H1 (cell line): ENCODE measurements around the gene CAPN3. TPM values are rescaled to one million over a fixed set of nuclear protein-coding genes. Genes with fewer than 3 reads are reported as not detected.

ENCODE experiments used
- CTCF ChIA-PET: fragments of 300-600 bp; sonication (Branson Sonifier 250); formaldehyde crosslinking; loops from one replicate; lab custom pipeline; 2021; ENCODE audit not compliant: partially characterized antibody; lab: Charles Lee
- POLR2A ChIA-PET: fragments of 300-600 bp; sonication (Branson Sonifier 250); formaldehyde crosslinking; loops from one replicate; lab custom pipeline; 2021; ENCODE audit warnings: inconsistent platforms; ENCODE audit not compliant: partially characterized antibody; lab: Charles Lee
- DNase-seq, 2 experiments: peaks; one replicate each; pipeline versions ENCODE4 v3.0.0 to v3.0.0-alpha.2; 2010 to 2022; ENCODE audit warnings: low spot score in 2 of 2, low read depth in 1 of 2, mixed read lengths in 1 of 2
- FAIRE-seq: peaks from 2 replicates; lab custom pipeline; 2011; peaks lifted over from hg19 to GRCh38; lab: Jason Lieb, UNC
- H2AFZ ChIP-seq: 2 replicates; pipeline ENCODE4 v1.8.1; 2012; ENCODE audit warnings: low read length, inconsistent platforms
- H2AK5ac ChIP-seq: 2 replicates; pipeline ENCODE4 v1.6.1; 2013; ENCODE audit warnings: low read depth, low read length
- H2BK120ac ChIP-seq: replicated peaks from 2 replicates; pipeline ENCODE3; 2013; ENCODE audit warnings: low read depth, low read length, inconsistent platforms
- H2BK12ac ChIP-seq: 2 replicates; pipeline ENCODE4 v1.6.1; 2013; ENCODE audit warnings: low read depth, low read length
- H2BK15ac ChIP-seq: 2 replicates; pipeline ENCODE4 v1.6.1; 2013; ENCODE audit warnings: low read length
- H2BK20ac ChIP-seq: 2 replicates; pipeline ENCODE4 v1.6.1; 2013; ENCODE audit warnings: low read length
- H2BK5ac ChIP-seq: 2 replicates; pipeline ENCODE4 v1.6.1; 2013; ENCODE audit warnings: low read depth, low read length
- H3K14ac ChIP-seq: 2 replicates; pipeline ENCODE4 v1.6.1; 2013; ENCODE audit warnings: inconsistent platforms; ENCODE audit not compliant: insufficient read length
- H3K18ac ChIP-seq: 2 replicates; pipeline ENCODE4 v1.6.1; 2013; ENCODE audit warnings: low read length; ENCODE audit errors: extremely low read depth
- H3K23ac ChIP-seq: 2 replicates; pipeline ENCODE4 v1.6.1; 2013; ENCODE audit warnings: inconsistent platforms; ENCODE audit not compliant: insufficient read length
- H3K23me2 ChIP-seq: 2 replicates; pipeline ENCODE4 v1.6.1; 2013; ENCODE audit warnings: low read depth, low read length
- H3K27ac ChIP-seq: 2 replicates; pipeline ENCODE4 v1.6.1; 2011; ENCODE audit warnings: low read depth, low read length, inconsistent platforms
- H3K27me3 ChIP-seq, 4 experiments: replicated peaks in 1 of 4; 1 replicate in 1 of 4; 2 replicates in 3 of 4; pipeline versions ENCODE4 v1.6.1 to v1.8.1; 2011 to 2013; ENCODE audit warnings: low read length in 3 of 4, mild to moderate bottlenecking in 3 of 4, inconsistent platforms in 2 of 4, mixed read lengths in 2 of 4, moderate library complexity in 1 of 4; ENCODE audit not compliant: control insufficient read depth in 3 of 4, insufficient read depth in 3 of 4; ENCODE audit errors: extremely low read depth in 1 of 4
- H3K36me3 ChIP-seq, 4 experiments: 2 replicates each; pipeline versions ENCODE4 v1.6.1 to v1.8.1; 2011 to 2013; ENCODE audit warnings: mild to moderate bottlenecking in 4 of 4, low read length in 3 of 4, moderate library complexity in 2 of 4, control low read depth in 1 of 4, inconsistent platforms in 1 of 4; ENCODE audit not compliant: insufficient read depth in 4 of 4, control insufficient read depth in 2 of 4
- H3K4ac ChIP-seq: replicated peaks from 2 replicates; pipeline ENCODE3; 2013; ENCODE audit warnings: low read length, low read depth, mixed read lengths, inconsistent platforms; ENCODE audit not compliant: insufficient read length
- H3K4me1 ChIP-seq, 4 experiments: replicated peaks in 1 of 4; 1 replicate in 1 of 4; 2 replicates in 3 of 4; pipeline versions ENCODE4 v1.6.1 to v1.8.1; 2011 to 2013; ENCODE audit warnings: low read length in 3 of 4, inconsistent platforms in 2 of 4, mixed read lengths in 1 of 4; ENCODE audit not compliant: insufficient read depth in 4 of 4, control insufficient read depth in 3 of 4
- H3K4me2 ChIP-seq, 2 experiments: 2 replicates each; pipeline versions ENCODE4 v1.6.1 to v1.8.1; 2011 to 2013; ENCODE audit warnings: low read depth in 2 of 2, low read length in 2 of 2, control low read depth in 1 of 2, inconsistent platforms in 1 of 2, mild to moderate bottlenecking in 1 of 2; ENCODE audit not compliant: insufficient read depth in 1 of 2
- H3K4me3 ChIP-seq, 4 experiments: fragments of 200-600, 300-600 bp in 1 of 4; sonication (generic), shearing (Covaris generic), sonication (Bioruptor Twin) in 1 of 4; 2 replicates each; pipeline versions ENCODE4 v1.5.1 to v1.8.1; 2011 to 2016; ENCODE audit warnings: low read length in 4 of 4, low read depth in 3 of 4, control low read depth in 2 of 4, inconsistent platforms in 2 of 4, mild to moderate bottlenecking in 2 of 4, mixed read lengths in 1 of 4, moderate library complexity in 1 of 4; ENCODE audit not compliant: insufficient read depth in 2 of 4; ENCODE audit errors: extremely low read depth in 1 of 4
- H3K56ac ChIP-seq: replicated peaks from 2 replicates; pipeline ENCODE3; 2013; ENCODE audit warnings: low read depth, mild to moderate bottlenecking, mixed read lengths, low read length, inconsistent platforms; ENCODE audit not compliant: insufficient read length
- H3K79me1 ChIP-seq: 2 replicates; pipeline ENCODE4 v1.6.1; 2013; ENCODE audit warnings: low read depth, low read length, control low read depth
- H3K79me2 ChIP-seq, 2 experiments: 2 replicates each; pipeline versions ENCODE4 v1.6.1 to v1.8.1; 2012 to 2013; ENCODE audit warnings: low read length in 2 of 2, mild to moderate bottlenecking in 2 of 2, inconsistent platforms in 1 of 2; ENCODE audit not compliant: insufficient read depth in 2 of 2, control insufficient read depth in 1 of 2
- H3K9ac ChIP-seq, 4 experiments: replicated peaks in 1 of 4; 1 replicate in 1 of 4; 2 replicates in 3 of 4; pipeline versions ENCODE4 v1.6.1 to v1.8.1; 2011 to 2013; ENCODE audit warnings: low read depth in 3 of 4, low read length in 3 of 4, control low read depth in 2 of 4, mild to moderate bottlenecking in 2 of 4, moderate library complexity in 2 of 4, inconsistent platforms in 1 of 4; ENCODE audit errors: extremely low read depth in 1 of 4
- H3K9me3 ChIP-seq, 2 experiments: 2 replicates each; pipeline versions ENCODE4 v1.6.1 to v1.8.1; 2012 to 2013; ENCODE audit warnings: mild to moderate bottlenecking in 2 of 2, moderate library complexity in 2 of 2, control low read depth in 1 of 2, inconsistent platforms in 1 of 2, low read depth in 1 of 2, low read length in 1 of 2, mixed read lengths in 1 of 2; ENCODE audit not compliant: insufficient read depth in 2 of 2
- H4K20me1 ChIP-seq, 2 experiments: replicated peaks in 1 of 2; 2 replicates each; pipeline versions ENCODE3 to v1.8.1; 2011 to 2013; ENCODE audit warnings: inconsistent platforms in 2 of 2, low read length in 2 of 2, mild to moderate bottlenecking in 1 of 2; ENCODE audit not compliant: insufficient read depth in 2 of 2, control insufficient read depth in 1 of 2
- H4K5ac ChIP-seq: 2 replicates; pipeline ENCODE4 v1.6.1; 2013; ENCODE audit warnings: low read length, low read depth, mixed read lengths, inconsistent platforms; ENCODE audit not compliant: insufficient read length
- H4K8ac ChIP-seq: 2 replicates; pipeline ENCODE4 v1.8.0; 2013; ENCODE audit warnings: mild to moderate bottlenecking, moderate library complexity, low read length, inconsistent platforms; ENCODE audit not compliant: insufficient read depth; ENCODE audit errors: extremely low read depth
- H4K91ac ChIP-seq: replicated peaks from 2 replicates; pipeline ENCODE3; 2013; ENCODE audit warnings: low read length, mixed read lengths, inconsistent platforms; ENCODE audit not compliant: insufficient read length
- BACH1 ChIP-seq: IDR thresholded peaks from 2 replicates; pipeline ENCODE4 v1.6.1; 2012; ENCODE audit warnings: low read length, improper control_type of control experiment
- BRCA1 ChIP-seq: IDR thresholded peaks from 2 replicates; pipeline ENCODE4 v1.6.1; 2012; ENCODE audit warnings: low read depth, low read length, improper control_type of control experiment
- CHD1 ChIP-seq: IDR thresholded peaks from 2 replicates; pipeline ENCODE4 v1.6.1; 2012; ENCODE audit warnings: low read depth, low read length, improper control_type of control experiment
- E2F6 ChIP-seq: IDR thresholded peaks from 2 replicates; pipeline ENCODE4 v1.6.1; 2012; ENCODE audit warnings: inconsistent platforms
- GABPA ChIP-seq: IDR thresholded peaks from 2 replicates; pipeline ENCODE4 v1.6.1; 2011; ENCODE audit warnings: mild to moderate bottlenecking, low read length, moderate library complexity, borderline replicate concordance; ENCODE audit not compliant: insufficient read depth
- KDM5A ChIP-seq: fragments of 200-600 bp; IDR thresholded peaks from 2 replicates; pipeline ENCODE4 v1.7.1; 2012; ENCODE audit warnings: mild to moderate bottlenecking, low read length, inconsistent platforms, mixed read lengths
- MAX ChIP-seq: IDR thresholded peaks from 2 replicates; pipeline ENCODE4 v1.6.1; 2012; ENCODE audit warnings: inconsistent platforms
- POU5F1 ChIP-seq: IDR thresholded peaks from 2 replicates; pipeline ENCODE4 v1.6.1; 2011; ENCODE audit warnings: low read depth, mild to moderate bottlenecking, low read length, moderate library complexity
- RXRA ChIP-seq: IDR thresholded peaks from 2 replicates; pipeline ENCODE4 v1.6.1; 2011; ENCODE audit warnings: low read depth, mild to moderate bottlenecking, low read length, moderate library complexity; ENCODE audit not compliant: insufficient read depth
- SIRT6 ChIP-seq: IDR thresholded peaks from one replicate; pipeline ENCODE4 v1.7.1; 2012; ENCODE audit warnings: low read length, inconsistent platforms
- SUZ12 ChIP-seq: fragments of 200-600 bp; sonication (generic); IDR thresholded peaks from 2 replicates; pipeline ENCODE4 v1.6.1; 2012; ENCODE audit warnings: mild to moderate bottlenecking, inconsistent platforms, low read length, moderate library complexity, mixed read lengths
- TBP ChIP-seq: IDR thresholded peaks from 2 replicates; pipeline ENCODE4 v1.6.1; 2011; ENCODE audit warnings: low read depth, low read length, improper control_type of control experiment
- TCF12 ChIP-seq: IDR thresholded peaks from 2 replicates; pipeline ENCODE4 v1.6.1; 2011; ENCODE audit warnings: low read depth, mild to moderate bottlenecking, low read length
- YY1 ChIP-seq: IDR thresholded peaks from 2 replicates; pipeline ENCODE4 v1.6.1; 2011; ENCODE audit warnings: low read depth, mild to moderate bottlenecking, low read length
- WGBS, 2 experiments: shearing (Covaris generic) in 1 of 2; methylation state at CpG; one replicate each; pipeline versions ENCODE4 v1.1.6 to v1.1.7; 2013 to 2015; ENCODE audit warnings: low lambda C conversion rate in 2 of 2, mixed read lengths in 2 of 2, inconsistent platforms in 1 of 2, low coverage in 1 of 2, missing lambda C conversion rate in 1 of 2; ENCODE audit not compliant: insufficient replicate concordance in 2 of 2, insufficient coverage in 1 of 2, insufficient read length in 1 of 2; ENCODE audit errors: extremely low coverage in 1 of 2, missing lambda C conversion rate in 1 of 2; 5-methylcytosine and 5-hydroxymethylcytosine counted together
- polyA plus RNA-seq, 7 experiments: library from polyadenylated mRNA; depleted of rRNA in 3 of 7; stranded (reverse) in 5 of 7; unstranded in 2 of 7; fragments of >200 nt in 5 of 7; fragments of 200-250 nt in 2 of 7; gene quantifications; 1 replicate in 5 of 7; 2 replicates in 1 of 7; 4 replicates in 1 of 7; pipeline versions ENCODE4 v1.2.1 to v1.2.3, GENCODE V29; 2011 to 2013; ENCODE audit warnings: missing spikeins in 2 of 7, mixed read lengths in 2 of 7
- total RNA-seq: library from RNA; stranded (reverse); fragmentation: NEBNext Ultra II Directional; extraction: Animal tissue kit (Norgen Biotek cat#: 25700); gene quantifications from 2 replicates; pipeline ENCODE4 v1.2.1, GENCODE V29; 2021

Gene CAPN3
- total and polyA plus RNA-seq, 2 of the 8 experiments (the other 6 are each of a cell fraction or from before 2014, with no cell fraction given): 0.80 to 2.1 TPM

- Histone ChIP-seq H3K23ac (no peak overlapping the region), H3K9me3 (no peaks in the 10 kb centered on the region), H3K4ac (no peak overlapping the region), H3K79me2 (no peaks in the 10 kb centered on the region), H3K4me1 (no peaks in the 10 kb centered on the region), H4K8ac (no peak overlapping the region), H3K27ac (no peak overlapping the region), H2BK20ac (no peak overlapping the region), H2AFZ (no peak overlapping the region), H3K9ac (no peak overlapping the region), H3K4me2 (no peak overlapping the region), H2BK15ac (no peak overlapping the region), H4K91ac (no peak overlapping the region), H3K56ac (no peak overlapping the region), H4K5ac (no peak overlapping the region)
- no peak for DNase-seq
- POLR2A ChIA-PET: no interaction called here
- FAIRE-seq: no peak
- TF ChIP-seq TCF12 (no peak), RXRA (no peak), MAX (no peak), YY1 (no peak), BACH1 (no peak), BRCA1 (no peak), KDM5A (no peak), GABPA (no peak), CHD1 (no peak), SUZ12 (no peak), SIRT6 (no peak), POU5F1 (no peak), TBP (no peak), E2F6 (no peak)
- TF ChIP-seq, all 59 proteins: peak for 0
- WGBS, 2 experiments: 89% methylated on average over 1 of the region's 1 CpG; no CpG with 5 or more reads in 1 of the 2 experiments
- Histone ChIP-seq H3K27me3 (no peaks in the 10 kb centered on the region), H2BK5ac (no peak overlapping the region), H3K79me1 (no peaks in the 10 kb centered on the region), H2AK5ac (no peak overlapping the region), H3K23me2 (no peaks in the 10 kb centered on the region), H2BK120ac (no peak overlapping the region), H3K36me3 (no peaks in the 10 kb centered on the region), H3K18ac (no peak overlapping the region), H3K4me3 (no peak overlapping the region), H3K14ac (no peak overlapping the region), H2BK12ac (no peak overlapping the region), H4K20me1 (no peaks in the 10 kb centered on the region)
- CTCF ChIA-PET: interaction anchor here (1.2 to 5.2 kb wide), 2 partner anchors 10 to 376 kb away, joined by 3 to 34 read pairs; no protein-coding TSS in a partner anchor
These were observed 36.5 kb downstream of the CAPN3 start for GRCh38 chr15:42395838-42396237.
